Endothelial cell of umbilical vein (primary cell): ENCODE measurements around the gene FAM227B. TPM values are rescaled to one million over a fixed set of nuclear protein-coding genes. Genes with fewer than 3 reads are reported as not detected.

ENCODE experiments used
- BruUV-seq: library from RNA; stranded (reverse); fragments of 400-500 nt; replicated peaks from 2 replicates; lab custom pipeline; 2021; lab: Mats Ljungman, UMichigan
- CTCF ChIA-PET: fragments of 300-600, 350-600 bp; sonication (Branson Sonifier 250); formaldehyde crosslinking; loops from one replicate; lab custom pipeline; 2021; ENCODE audit warnings: antibody characterized with exemption, inconsistent platforms; lab: Charles Lee
- POLR2A ChIA-PET: fragments of 300-600, 350-600 bp; sonication (Branson Sonifier 250); formaldehyde crosslinking; loops from one replicate; lab custom pipeline; 2021; ENCODE audit warnings: antibody characterized with exemption, inconsistent platforms; lab: Charles Lee
- DNase-seq: peaks from one replicate; pipeline ENCODE4 v3.0.0-alpha.2; 2011; ENCODE audit warnings: low read depth, low spot score
- FAIRE-seq: peaks from 2 replicates; lab custom pipeline; 2011; peaks lifted over from hg19 to GRCh38; lab: Jason Lieb, UNC
- H2AFZ ChIP-seq: 2 replicates; pipeline ENCODE4 v1.6.0; 2012; ENCODE audit warnings: low read depth, low read length, control low read depth, inconsistent platforms
- H3K27ac ChIP-seq: 2 replicates; pipeline ENCODE4 v1.5.1; 2011; ENCODE audit warnings: low read depth, mild to moderate bottlenecking, control low read depth, low read length, moderate library complexity; ENCODE audit not compliant: insufficient read depth
- H3K27me3 ChIP-seq, 2 experiments: 2 replicates each; pipeline versions ENCODE4 v1.6.0 to v1.6.1; 2011; ENCODE audit warnings: low read length in 2 of 2, mixed read lengths in 1 of 2; ENCODE audit not compliant: control insufficient read depth in 2 of 2, insufficient read depth in 2 of 2
- H3K36me3 ChIP-seq, 2 experiments: 2 replicates in 1 of 2; 3 replicates in 1 of 2; pipeline ENCODE4 v1.5.1; 2011; ENCODE audit warnings: low read length in 2 of 2, mild to moderate bottlenecking in 1 of 2, moderate library complexity in 1 of 2; ENCODE audit not compliant: control insufficient read depth in 2 of 2, insufficient read depth in 2 of 2; ENCODE audit errors: extremely low read depth in 1 of 2
- H3K4me1 ChIP-seq: 3 replicates; pipeline ENCODE4 v1.5.1; 2011; ENCODE audit warnings: mild to moderate bottlenecking, low read length; ENCODE audit not compliant: control insufficient read depth, insufficient read depth; ENCODE audit errors: extremely low read depth
- H3K4me2 ChIP-seq: 2 replicates; pipeline ENCODE4 v1.6.1; 2011; ENCODE audit warnings: low read length, control low read depth, mixed read lengths; ENCODE audit not compliant: insufficient read depth
- H3K4me3 ChIP-seq, 3 experiments: fragments of 200-600 bp in 1 of 3; sonication (generic), shearing (Covaris generic) in 1 of 3; replicated peaks in 1 of 3; 2 replicates each; pipeline ENCODE4 v1.5.1; 2011 to 2016; ENCODE audit warnings: control low read depth in 3 of 3, low read length in 3 of 3, mild to moderate bottlenecking in 2 of 3, inconsistent platforms in 1 of 3, low read depth in 1 of 3, moderate library complexity in 1 of 3; ENCODE audit not compliant: insufficient read depth in 1 of 3
- H3K79me2 ChIP-seq: 2 replicates; pipeline ENCODE4 v1.6.0; 2012; ENCODE audit warnings: low read length, inconsistent platforms; ENCODE audit not compliant: control insufficient read depth, insufficient read depth
- H3K9ac ChIP-seq: replicated peaks from 2 replicates; pipeline ENCODE3; 2011; ENCODE audit warnings: low read length, control low read depth; ENCODE audit not compliant: insufficient read depth; ENCODE audit errors: extremely low read depth
- H3K9me1 ChIP-seq: replicated peaks from 3 replicates; pipeline ENCODE4 v1.6.0; 2011; ENCODE audit warnings: mild to moderate bottlenecking, low read length; ENCODE audit not compliant: control insufficient read depth, insufficient read depth; ENCODE audit errors: extremely low read depth
- H3K9me3 ChIP-seq: replicated peaks from 2 replicates; pipeline ENCODE4 v1.5.1; 2012; ENCODE audit warnings: low read length, inconsistent platforms; ENCODE audit not compliant: control insufficient read depth, insufficient read depth
- H4K20me1 ChIP-seq: replicated peaks from 2 replicates; pipeline ENCODE3; 2011; ENCODE audit warnings: mild to moderate bottlenecking, low read length; ENCODE audit not compliant: control insufficient read depth, insufficient read depth; ENCODE audit errors: extremely low read depth
- EZH2 ChIP-seq: IDR thresholded peaks from 2 replicates; pipeline ENCODE4 v1.6.1; 2012; ENCODE audit warnings: borderline replicate concordance, low read depth, mild to moderate bottlenecking, moderate library complexity, low read length, inconsistent platforms; ENCODE audit not compliant: severe bottlenecking
- FOS ChIP-seq: IDR thresholded peaks from 2 replicates; pipeline ENCODE4 v1.6.1; 2011; ENCODE audit warnings: mild to moderate bottlenecking, low read length, moderate library complexity, borderline replicate concordance; ENCODE audit not compliant: insufficient read depth
- GATA2 ChIP-seq: IDR thresholded peaks from 2 replicates; pipeline ENCODE4 v1.7.0; 2011; ENCODE audit warnings: low read depth, mild to moderate bottlenecking, moderate library complexity, mixed read lengths, low read length; ENCODE audit not compliant: insufficient read length, insufficient read depth
- JUN ChIP-seq: IDR thresholded peaks from 2 replicates; pipeline ENCODE4 v1.6.1; 2011; ENCODE audit warnings: borderline replicate concordance, low read depth; ENCODE audit not compliant: insufficient read length, insufficient read depth
- MAX ChIP-seq: IDR thresholded peaks from 2 replicates; pipeline ENCODE4 v1.6.1; 2011; ENCODE audit not compliant: insufficient read depth, insufficient read length
- MYC ChIP-seq: IDR thresholded peaks from one replicate; pipeline ENCODE4 v1.6.1; 2011; ENCODE audit warnings: mild to moderate bottlenecking, low read depth, low read length
- POLR2A ChIP-seq: IDR thresholded peaks from 2 replicates; pipeline ENCODE4 v1.6.1; 2012; ENCODE audit warnings: low read depth, mild to moderate bottlenecking, control low read depth, low read length
- POLR2AphosphoS5 ChIP-seq: IDR thresholded peaks from 2 replicates; pipeline ENCODE4 v1.6.1; 2012; ENCODE audit warnings: low read depth, mild to moderate bottlenecking, control low read depth, low read length, moderate library complexity; ENCODE audit not compliant: insufficient read depth
- dilution Hi-C: fragments of 300-500 bp; cut with MboI; formaldehyde crosslinking; loops from one replicate; pipeline ENCODE4 v1.15.0; 2019; ENCODE audit warnings: low sequenced_read_pairs; ENCODE audit not compliant: extremely low pct_ligation_motif_present
- intact Hi-C: fragments of 100-400 bp; cut with micrococcal nuclease; formaldehyde crosslinking; loops from one replicate; pipeline ENCODE4 v1.10.0; 2022
- polyA plus RNA-seq, 4 experiments: library from polyadenylated mRNA; depleted of rRNA in 3 of 4; stranded (reverse) in 3 of 4; unstranded in 1 of 4; fragments of >200 nt; gene quantifications; 2 replicates each; pipeline versions ENCODE4 v1.2.1 to v1.2.3, GENCODE V29; 2011 to 2012; ENCODE audit warnings: missing spikeins in 1 of 4
- total RNA-seq: library from RNA; stranded (reverse); gene quantifications from 2 replicates; pipeline ENCODE4 v1.2.3, GENCODE V29; 2021
- TF ChIP-seq, protein P1 (sequence below), 2 donors: IDR thresholded peaks; 1 replicate in 1 of 2; 2 replicates in 1 of 2; pipeline ENCODE4 v1.5.1; 2011; ENCODE audit warnings: low read length in 2 of 2, mild to moderate bottlenecking in 2 of 2, moderate library complexity in 2 of 2, control low read depth in 1 of 2, inconsistent platforms in 1 of 2, low read depth in 1 of 2; ENCODE audit not compliant: insufficient read depth in 1 of 2; ENCODE audit errors: extremely low read depth in 1 of 2

Gene FAM227B
- total and polyA plus RNA-seq, 2 donors (not counting 3 experiments of a cell fraction or from before 2014, with no cell fraction given) = 1.5 to 1.8 TPM

- no peaks in the 10 kb centered on the region for H3K79me2 ChIP-seq
- DNase-seq = no peak
- H3K9me3 ChIP-seq = no peaks in the 10 kb centered on the region
- no peak overlapping the region for H3K9ac ChIP-seq
- no peaks in the 10 kb centered on the region for H3K9me1 ChIP-seq
- TF ChIP-seq GATA2 (no peak), FOS (no peak), MAX (no peak), EZH2 (no peak), POLR2A (no peak), POLR2AphosphoS5 (no peak), JUN (no peak), MYC (no peak)
- TF ChIP-seq, protein P1, sequence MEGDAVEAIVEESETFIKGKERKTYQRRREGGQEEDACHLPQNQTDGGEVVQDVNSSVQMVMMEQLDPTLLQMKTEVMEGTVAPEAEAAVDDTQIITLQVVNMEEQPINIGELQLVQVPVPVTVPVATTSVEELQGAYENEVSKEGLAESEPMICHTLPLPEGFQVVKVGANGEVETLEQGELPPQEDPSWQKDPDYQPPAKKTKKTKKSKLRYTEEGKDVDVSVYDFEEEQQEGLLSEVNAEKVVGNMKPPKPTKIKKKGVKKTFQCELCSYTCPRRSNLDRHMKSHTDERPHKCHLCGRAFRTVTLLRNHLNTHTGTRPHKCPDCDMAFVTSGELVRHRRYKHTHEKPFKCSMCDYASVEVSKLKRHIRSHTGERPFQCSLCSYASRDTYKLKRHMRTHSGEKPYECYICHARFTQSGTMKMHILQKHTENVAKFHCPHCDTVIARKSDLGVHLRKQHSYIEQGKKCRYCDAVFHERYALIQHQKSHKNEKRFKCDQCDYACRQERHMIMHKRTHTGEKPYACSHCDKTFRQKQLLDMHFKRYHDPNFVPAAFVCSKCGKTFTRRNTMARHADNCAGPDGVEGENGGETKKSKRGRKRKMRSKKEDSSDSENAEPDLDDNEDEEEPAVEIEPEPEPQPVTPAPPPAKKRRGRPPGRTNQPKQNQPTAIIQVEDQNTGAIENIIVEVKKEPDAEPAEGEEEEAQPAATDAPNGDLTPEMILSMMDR (IDR thresholded peaks at IDR 0.05; ENCODE audit: extremely low read depth in 1 of 2, insufficient read depth in 1 of 2, low read depth in 1 of 2, low read length in 2 of 2) = no peak
- no peak overlapping the region for H3K27ac ChIP-seq
- intact Hi-C loops (no loop called here), dilution Hi-C loops (no loop called here)
- H2AFZ ChIP-seq = no peak overlapping the region
- no peak overlapping the region for H3K4me3 ChIP-seq
- H3K4me2 ChIP-seq = no peak overlapping the region
- H3K4me1 ChIP-seq = no peaks in the 10 kb centered on the region
- H4K20me1 ChIP-seq = no peaks in the 10 kb centered on the region
- no TSS peak for BruUV-seq
- POLR2A ChIA-PET = no interaction called here
- H3K27me3 ChIP-seq = peaks cover 0 to 5% of the 10 kb centered on the region in 2 experiments
- FAIRE-seq = no peak
- CTCF ChIA-PET = interaction anchor here (1.3 kb wide), 1 partner anchor 9 kb away, joined by 6 read pairs; no protein-coding TSS in a partner anchor
- H3K36me3 ChIP-seq = no peaks in the 10 kb centered on the region
Measured at GRCh38 chr15:49462232-49462844, 158.3 kb downstream of the FAM227B start.
